GM19099 (cell line): ENCODE results near the gene ACD.

ENCODE experiments used
- POLR2A ChIP-seq: IDR thresholded peaks from 3 replicates; pipeline ENCODE4 v1.6.1; 2011; ENCODE audit warnings: low read depth; ENCODE audit not compliant: insufficient read length; ENCODE audit errors: extremely low read depth

ACD gene

DNA sequence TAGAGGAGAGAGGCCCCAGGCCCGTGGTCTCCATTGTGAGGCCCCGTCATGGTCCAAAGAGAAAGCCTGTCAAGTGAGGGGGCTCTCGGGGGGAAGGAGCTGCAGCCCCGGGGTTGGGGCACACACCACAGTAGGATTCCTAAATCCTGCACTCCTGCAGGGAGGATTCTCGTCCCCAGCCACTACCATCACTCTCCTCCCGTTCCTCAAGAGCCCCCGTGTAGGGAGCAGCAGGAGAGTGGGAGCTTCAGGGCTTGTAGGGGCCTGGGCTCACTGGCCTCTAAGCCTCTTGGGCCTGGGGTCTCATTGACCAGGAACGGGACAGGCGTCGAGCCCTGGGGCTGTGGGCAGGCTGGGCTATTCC, 7.4 kb upstream of the ACD start:
- TF ChIP-seq POLR2A: no peak

DNA sequence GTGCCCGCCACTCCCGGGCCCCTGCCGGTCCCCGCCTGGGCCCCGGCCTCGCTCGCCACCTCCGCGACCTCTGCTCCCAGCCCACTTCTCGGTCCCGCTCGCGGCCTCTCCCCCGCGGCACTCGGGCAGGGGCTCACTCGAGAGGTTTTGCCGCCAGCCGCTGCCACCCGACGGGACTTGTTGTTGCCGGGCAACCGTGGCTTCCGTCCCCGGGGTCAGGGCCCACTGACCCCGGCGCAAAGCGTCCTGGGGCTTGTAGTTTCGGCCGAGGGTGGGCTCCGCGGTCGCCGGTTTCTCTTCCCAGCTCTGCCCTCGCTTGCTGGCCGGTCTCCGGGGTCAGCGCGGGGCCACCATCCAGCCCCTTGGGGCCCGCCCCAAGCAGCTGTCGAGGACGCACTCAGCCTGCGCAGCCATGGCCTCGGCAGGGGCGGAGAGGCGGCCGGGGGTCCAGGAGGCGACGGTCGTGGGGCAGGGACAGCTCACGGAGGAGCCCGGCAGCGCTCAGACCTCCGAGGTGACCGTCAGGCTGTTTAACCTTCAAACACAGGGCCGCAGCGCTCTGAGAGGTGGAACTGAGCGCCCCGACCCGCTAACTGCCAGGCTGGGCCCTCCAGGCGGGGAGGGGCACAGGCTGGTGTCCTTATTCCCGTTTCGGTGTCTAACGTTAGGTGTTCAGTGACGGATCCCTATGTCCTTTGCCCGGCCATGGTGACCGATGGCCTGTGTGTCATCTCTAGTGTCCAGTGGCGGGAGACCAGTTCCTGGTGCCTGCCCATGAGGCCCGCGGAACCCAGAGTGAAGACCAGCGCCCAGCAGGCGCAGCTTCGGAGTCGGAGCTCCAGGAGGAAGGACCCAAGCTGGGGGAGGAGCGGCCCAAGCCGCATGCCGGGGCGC, 6.7 kb upstream of the ACD start, which contains the start of the genes C16orf86 and ENKD1:
C16orf86 (plus strand) TSS at position 256 of the 894 bp plus-strand sequence; CDS start at position 413, 157 bp downstream.
ENKD1 (minus strand) TSS at position 192 of the 894 bp plus-strand sequence. CDS start 308 bp downstream, outside the sequence.
- TF ChIP-seq POLR2A: peak; percentile 15

DNA sequence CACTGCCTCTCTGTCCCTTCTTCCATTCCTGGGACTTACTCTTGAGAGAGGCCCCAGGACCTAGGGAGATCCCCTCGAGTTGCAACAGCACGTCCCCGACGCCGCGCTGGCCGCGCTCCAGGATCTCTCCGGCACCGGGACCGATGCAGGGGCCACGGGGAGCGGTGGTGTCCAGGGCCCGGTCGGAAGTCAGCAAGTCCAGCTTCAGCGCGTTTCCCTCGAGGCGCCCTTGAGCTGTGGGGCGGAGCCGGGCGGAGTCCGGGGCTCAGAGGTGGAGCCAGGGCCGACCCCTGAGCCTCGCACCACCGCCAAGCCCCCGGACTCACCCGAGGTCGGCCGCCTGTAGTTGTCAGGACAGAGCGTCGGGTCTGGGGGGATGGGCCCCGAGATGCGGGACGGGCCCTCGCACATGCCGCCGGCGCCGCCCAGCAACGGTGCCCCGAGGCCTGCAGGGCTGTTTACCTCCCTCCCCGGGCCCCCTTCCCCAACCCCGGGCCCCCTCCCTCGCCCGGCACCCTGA, 6.0 kb upstream of the ACD start:
- TF ChIP-seq POLR2A: no peak

DNA sequence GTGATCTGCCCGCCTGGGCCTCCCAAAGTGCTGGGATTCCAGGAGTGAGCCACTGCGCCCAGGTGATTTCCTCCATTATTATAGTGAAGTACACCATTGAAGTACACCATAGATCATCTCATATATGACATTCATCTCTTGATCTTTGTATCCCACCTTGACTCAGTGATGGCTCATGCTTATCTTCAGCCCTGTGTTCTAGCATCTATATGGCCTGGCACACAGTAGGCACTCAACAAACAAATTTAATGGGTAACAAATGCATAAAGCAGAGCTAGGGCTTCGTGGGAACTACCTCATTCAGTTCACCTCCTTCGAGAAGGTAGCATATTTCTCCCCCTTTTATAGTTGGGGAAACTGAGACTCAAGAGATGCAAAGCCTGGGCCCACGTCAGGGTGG, 5.5 kb upstream of the ACD start:
- no peak for TF ChIP-seq POLR2A

DNA sequence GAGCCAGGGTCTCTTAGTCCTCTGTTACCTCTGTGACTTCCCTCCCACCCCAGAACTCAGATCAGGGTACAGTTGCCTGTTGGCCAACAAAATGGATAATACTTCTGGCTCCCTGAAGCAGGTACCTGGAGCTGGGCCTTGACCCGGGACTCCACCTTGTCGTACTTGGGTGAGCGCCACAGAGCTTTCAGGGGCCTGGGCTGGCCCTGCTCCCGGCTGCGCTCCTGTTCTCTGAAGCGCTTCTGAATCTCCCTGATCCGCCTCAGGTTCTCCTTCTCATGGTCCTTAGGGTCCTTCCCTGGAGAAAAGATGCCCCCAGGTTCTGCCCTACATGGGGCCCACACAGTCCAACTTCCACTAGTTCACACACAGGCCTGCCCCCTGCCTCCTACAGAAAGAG, 4.8 kb upstream of the ACD start:
- TF ChIP-seq POLR2A: no peak

DNA sequence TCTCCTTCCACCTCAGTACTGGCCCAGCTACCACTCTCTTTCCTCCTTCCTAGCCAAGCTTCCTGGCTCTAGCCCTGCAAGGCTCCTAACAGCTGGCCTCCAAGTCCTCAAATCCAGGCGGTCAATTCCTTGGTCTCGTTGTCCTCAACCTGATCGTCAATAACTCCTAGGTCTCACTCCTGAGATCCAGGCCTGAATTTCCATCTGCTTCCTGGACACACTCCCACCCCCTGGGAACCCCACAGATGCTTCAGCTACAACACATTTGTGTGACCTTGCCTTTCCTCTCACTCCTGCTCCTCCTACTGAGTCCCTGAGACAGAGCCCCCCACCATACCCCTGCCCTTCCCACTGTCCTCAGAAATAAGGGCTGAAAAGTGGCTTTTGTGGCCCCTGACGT, 4.2 kb upstream of the ACD start:
- no peak for TF ChIP-seq POLR2A

DNA sequence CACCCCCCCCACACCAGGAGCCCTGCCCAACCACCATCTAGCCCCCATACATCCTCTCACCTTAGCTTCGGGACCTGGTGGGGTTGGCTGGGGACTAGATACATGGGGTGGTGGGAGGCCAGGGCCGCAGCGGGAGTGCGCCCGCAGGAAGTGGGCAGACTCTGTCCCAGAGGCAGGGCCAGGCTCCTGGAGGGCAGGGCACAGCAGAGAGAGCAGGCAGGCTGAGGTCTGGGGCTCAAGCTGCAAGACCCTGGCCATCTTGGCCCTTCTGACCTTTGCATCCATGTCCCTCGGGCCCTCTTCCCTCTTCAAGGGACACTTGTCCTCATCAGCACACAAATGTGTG, 3.8 kb upstream of the ACD start:
- TF ChIP-seq POLR2A: no peak

DNA sequence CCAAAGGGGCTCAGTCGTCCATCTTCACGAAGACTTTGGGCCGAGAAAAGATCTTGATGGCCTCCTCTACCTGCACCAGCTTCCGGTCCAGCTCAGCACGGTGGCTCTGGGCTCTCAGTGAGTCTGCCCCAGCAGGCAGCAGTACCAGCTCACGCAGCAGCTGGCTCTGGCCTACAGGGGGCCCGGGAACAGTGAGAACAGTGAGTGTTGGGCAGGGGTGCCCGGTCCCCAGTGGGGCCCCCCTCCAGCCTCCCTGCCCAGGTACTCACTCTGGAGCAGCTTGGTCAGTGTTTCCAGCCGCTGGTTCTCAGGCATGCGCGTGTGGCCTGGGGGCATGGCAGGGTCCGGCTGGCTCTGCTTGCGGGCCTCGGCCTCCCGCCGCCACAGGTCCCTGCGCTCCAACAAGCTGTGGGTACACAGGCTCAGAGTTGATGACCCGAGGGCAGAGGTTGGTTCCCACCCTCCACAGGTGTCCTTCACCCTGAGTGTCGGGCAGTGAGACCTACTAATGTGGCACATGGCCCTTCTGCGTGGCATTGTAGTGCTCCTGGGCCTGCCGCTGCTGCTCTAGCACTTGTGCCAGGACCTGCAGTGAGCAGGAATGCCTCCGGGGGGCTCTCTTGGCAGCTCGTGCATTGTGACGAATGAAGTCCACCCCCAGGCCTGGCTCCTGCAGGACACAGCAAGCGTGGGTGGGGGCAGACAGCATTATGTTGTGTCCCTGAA, 3.3 kb upstream of the ACD start:
- no peak for TF ChIP-seq POLR2A

DNA sequence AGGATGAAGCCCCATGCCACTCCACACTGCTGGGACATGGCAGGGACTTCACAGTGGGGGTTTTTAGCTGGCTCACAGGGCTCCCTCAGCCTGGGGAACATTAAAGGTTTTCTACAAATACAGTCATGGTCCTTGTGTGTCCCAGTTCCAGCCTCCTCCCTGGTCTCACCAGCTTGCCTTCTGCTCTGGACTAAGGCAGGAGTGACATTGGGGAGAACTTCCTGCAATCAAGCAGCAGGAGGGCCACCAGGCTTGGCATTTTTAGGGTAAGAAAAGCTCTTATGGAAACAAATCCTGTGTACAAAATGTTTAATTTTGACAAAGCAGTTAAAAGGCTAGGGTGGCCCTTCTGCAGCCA, 2.6 kb upstream of the ACD start:
- no peak for TF ChIP-seq POLR2A

DNA sequence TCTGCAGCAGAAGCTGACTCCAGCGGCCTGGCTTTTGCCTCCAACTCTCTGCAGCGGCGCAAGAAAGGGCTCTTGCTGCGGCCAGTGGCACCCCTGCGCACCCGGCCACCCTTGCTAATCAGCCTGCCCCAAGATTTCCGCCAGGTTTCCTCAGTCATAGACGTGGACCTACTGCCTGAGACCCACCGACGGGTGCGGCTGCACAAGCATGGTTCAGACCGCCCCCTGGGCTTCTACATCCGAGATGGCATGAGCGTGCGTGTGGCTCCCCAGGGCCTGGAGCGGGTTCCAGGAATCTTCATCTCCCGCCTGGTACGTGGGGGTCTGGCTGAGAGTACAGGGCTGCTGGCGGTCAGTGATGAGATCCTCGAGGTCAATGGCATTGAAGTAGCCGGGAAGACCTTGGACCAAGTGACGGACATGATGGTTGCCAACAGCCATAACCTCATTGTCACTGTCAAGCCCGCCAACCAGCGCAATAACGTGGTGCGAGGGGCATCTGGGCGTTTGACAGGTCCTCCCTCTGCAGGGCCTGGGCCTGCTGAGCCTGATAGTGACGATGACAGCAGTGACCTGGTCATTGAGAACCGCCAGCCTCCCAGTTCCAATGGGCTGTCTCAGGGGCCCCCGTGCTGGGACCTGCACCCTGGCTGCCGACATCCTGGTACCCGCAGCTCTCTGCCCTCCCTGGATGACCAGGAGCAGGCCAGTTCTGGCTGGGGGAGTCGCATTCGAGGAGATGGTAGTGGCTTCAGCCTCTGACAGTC, 2.0 kb upstream of the ACD start:
- TF ChIP-seq POLR2A: no peak

DNA sequence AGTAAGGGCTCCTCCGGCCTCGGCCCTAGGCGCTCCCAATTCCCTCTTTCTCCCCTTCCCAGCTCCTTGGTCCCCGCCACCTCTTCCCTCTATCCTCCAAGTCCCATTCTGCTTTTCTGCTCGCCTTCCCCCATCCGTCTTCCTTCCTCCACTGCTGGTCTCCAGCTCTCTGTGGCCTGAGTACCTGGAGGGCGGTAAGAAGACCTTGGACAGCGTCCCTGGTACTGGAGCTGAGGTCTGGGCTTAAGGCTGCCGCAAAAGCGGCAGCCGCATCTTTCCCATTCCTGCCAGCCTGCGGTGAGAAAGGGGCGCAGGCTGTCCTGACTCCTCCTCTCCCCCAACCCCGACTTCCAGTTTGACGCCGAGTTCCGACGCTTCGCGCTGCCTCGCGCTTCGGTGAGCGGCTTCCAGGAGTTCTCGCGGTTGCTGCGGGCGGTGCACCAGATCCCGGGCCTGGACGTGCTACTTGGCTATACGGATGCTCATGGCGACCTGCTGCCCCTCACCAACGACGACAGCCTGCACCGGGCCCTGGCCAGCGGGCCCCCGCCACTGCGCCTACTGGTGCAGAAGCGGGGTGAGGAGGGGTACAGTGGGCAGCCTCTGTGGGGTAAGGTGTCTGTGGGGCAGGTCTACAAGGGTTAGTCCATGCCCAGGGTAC, 1.2 kb upstream of the ACD start:
- TF ChIP-seq POLR2A: no peak

DNA sequence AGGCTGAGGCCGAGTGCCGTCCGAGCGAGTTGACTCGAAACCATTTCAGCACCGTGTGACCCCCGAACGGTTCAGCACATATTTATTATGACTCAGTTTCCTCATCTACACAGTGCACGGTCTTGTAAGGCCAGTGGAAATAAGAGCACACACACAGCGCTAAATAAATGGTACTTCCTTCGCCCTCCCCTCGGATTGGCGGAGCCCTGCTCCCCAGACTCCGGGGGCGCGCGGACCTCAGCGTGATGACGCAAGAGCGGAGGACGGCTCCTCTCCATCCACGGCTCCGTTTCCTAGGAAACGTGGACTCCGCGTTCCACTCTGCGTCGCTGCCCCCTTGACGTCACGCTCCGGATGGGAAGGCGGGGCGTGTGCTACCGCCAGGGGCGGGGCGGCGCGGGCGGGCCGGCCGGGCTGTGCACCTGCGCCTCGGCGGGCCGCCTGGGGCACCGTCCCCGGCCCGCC, 536 bp upstream of the ACD start, which contains the start of gene PARD6A:
PARD6A (plus strand) TSS at position 397 of the 465 bp plus-strand sequence. CDS start 79 bp downstream, outside the sequence.
- no peak for TF ChIP-seq POLR2A

DNA sequence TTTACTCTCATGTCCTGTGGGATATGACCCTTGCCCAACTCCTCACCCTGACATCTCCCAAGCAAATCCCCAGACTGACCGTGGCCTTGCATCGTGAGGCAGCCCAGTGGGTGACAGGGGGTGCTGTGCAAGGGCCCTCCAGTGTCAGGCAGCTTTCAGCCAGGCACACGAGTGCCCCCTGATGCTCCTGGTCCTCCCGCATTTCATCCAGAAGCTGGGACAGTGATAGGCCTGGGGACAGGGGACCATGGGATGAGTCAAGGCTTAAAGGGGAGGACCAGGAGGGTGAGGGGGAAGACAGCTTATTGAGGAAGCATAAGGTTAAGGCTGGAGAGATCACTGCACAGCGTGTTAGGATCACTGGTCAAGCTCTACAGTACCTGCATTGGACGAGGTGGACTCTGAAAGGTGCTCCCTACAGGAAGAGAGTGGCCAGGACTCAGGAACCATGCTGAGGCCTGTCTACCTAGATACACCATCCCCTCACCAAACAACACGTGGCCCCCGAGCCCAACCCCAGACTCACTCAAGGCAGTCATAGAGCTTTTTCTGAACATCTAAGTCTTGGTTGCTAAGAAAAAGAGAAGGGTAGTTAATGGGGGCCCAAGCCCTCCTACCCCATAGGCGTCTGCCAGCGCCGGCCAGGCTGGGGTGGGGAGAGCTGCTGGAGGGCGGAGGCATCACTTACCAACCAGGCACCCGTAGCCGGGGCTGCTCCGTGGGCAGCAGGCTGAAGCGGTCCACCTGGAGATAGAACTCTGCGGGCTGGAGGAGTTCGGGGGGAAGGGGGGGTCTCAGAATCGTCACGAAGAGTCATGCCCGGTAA, 998 bp downstream of the ACD start:
- no peak for TF ChIP-seq POLR2A

DNA sequence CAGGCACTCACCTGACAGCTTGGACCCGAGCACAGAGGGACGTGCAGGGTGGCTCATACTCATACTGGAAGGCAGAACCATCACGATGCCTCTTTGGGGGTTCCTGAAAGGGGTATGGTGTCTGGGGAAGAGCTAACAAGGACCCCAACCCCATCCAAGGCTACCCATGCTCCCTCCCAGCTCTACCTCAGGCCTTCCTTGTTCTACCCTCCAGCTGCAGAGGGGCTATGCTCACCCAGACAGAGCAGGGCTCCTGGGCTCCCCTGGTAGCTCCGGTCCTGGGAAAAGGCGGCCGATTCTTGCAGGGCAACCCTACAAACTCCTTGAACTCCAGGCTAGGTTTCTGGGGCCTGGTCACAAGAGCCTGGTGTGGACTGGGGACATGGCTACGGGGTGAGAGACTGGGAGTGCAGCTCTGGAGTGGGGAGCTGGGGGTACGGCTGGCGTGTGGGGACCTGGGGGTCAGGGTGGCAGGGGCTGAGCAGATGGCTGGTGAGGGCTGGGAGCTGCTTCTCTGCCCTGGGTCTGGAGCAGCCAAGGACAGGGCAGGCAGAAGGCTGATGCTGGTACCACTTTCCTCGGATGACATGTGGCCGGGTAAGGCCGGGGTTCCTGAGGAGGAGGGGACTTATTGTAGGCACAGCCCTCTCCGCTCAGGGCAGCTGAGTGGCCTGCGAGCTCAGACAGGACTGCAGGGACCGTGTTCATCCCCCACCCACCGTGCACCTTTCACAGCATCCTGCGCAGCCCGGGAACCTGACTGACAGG, 2.1 kb downstream of the ACD start:
- TF ChIP-seq POLR2A: no peak
